ENCODE measurements around the gene ELFN2.
"Not testable (repeated sequence)": the region's sequence is repeated elsewhere in the genome, so short reads cannot be mapped to it uniquely, and the experiment has no call there.

The ELFN2 gene

GRCh38 chr22:37340331-37341262 lies 86.7 kb downstream of the ELFN2 start:
- in situ Hi-C loops (cut with MboI; ENCODE audit: low sequenced_read_pairs) = no loop called here

- in situ Hi-C loops (cut with MboI; ENCODE audit: low sequenced_read_pairs) = no loop called here
Observed at GRCh38 chr22:37338539-37339246, 88.6 kb downstream of the ELFN2 start.

DNA sequence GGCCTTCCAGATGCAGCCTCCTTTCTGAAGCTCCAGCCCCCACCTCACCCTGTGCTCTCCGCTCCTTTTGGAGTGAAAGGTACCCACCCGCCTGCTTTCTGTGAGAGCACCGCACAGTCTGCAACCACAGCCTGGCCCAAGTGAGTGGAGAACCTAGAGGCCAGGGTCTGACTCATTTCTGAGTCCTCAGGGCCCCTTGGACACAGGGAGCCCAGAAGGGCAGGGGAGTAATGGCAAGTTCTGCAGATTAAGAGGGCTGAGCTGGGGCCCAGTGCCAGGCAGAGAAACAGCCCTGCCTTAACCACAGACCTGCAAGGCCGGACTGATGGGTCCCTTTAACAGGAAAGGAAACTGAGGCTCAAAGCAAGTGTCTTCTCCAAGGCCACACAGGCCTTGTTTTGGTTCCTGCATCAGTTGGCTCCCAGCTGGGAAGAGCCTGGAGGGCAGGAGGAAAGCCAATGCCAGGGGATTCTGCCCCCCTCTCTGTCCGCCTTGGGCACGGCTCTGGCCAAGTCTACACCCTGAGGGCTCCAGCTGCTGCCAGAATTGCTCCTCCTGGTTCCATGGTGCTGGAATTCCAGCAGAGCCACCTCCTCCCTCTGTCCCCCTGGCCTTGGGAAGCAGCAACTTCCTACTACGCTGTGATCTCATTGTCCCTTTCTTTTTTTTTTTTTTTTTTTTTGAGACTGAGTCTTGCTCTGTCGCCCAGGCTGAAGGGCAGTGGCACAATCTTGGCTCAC lies 89.9 kb downstream of the ELFN2 start:
- in situ Hi-C loops (cut with MboI; ENCODE audit: low sequenced_read_pairs) = no loop called here

DNA sequence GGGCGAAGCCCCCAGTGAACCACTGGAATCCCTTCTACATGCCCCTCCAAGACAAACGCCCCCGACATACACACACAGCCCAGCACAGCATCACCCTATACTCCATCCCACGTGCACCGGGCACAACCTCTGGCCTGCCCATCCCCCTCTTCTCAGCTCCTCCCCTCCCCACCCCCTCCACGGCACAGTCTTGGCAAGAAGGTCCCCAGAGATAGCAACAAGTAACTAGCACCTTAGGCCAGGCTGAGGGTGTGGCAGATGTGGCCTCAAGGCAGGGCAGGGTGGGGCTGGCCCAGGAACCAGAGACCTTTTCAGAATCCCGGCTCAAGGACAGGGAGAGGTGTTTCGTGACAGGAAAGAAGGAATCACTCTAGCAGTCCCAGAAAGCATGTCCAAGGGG lies 90.7 kb downstream of the ELFN2 start:
- in situ Hi-C loops (cut with MboI; ENCODE audit: low sequenced_read_pairs) = no loop called here

GRCh38 chr22:37335806-37336199 lies 91.5 kb downstream of the ELFN2 start:
- in situ Hi-C loops (cut with MboI; ENCODE audit: low sequenced_read_pairs) = no loop called here

GRCh38 chr22:37334859-37335805 lies 92.1 kb downstream of the ELFN2 start:
- in situ Hi-C loops (cut with MboI; ENCODE audit: low sequenced_read_pairs) = no loop called here

GRCh38 chr22:37334461-37334858 lies 92.8 kb downstream of the ELFN2 start:
- in situ Hi-C loops (cut with MboI; ENCODE audit: low sequenced_read_pairs) = no loop called here

GRCh38 chr22:37333724-37334460 lies 93.4 kb downstream of the ELFN2 start:
- in situ Hi-C loops (cut with MboI; ENCODE audit: low sequenced_read_pairs) = no loop called here

- in situ Hi-C loops (cut with MboI; ENCODE audit: low sequenced_read_pairs) = no loop called here
Observed at GRCh38 chr22:37331856-37332536, 95.3 kb downstream of the ELFN2 start.

- in situ Hi-C loops (cut with MboI; ENCODE audit: low sequenced_read_pairs) = no loop called here
Observed at GRCh38 chr22:37331034-37331428, 96.2 kb downstream of the ELFN2 start.

DNA sequence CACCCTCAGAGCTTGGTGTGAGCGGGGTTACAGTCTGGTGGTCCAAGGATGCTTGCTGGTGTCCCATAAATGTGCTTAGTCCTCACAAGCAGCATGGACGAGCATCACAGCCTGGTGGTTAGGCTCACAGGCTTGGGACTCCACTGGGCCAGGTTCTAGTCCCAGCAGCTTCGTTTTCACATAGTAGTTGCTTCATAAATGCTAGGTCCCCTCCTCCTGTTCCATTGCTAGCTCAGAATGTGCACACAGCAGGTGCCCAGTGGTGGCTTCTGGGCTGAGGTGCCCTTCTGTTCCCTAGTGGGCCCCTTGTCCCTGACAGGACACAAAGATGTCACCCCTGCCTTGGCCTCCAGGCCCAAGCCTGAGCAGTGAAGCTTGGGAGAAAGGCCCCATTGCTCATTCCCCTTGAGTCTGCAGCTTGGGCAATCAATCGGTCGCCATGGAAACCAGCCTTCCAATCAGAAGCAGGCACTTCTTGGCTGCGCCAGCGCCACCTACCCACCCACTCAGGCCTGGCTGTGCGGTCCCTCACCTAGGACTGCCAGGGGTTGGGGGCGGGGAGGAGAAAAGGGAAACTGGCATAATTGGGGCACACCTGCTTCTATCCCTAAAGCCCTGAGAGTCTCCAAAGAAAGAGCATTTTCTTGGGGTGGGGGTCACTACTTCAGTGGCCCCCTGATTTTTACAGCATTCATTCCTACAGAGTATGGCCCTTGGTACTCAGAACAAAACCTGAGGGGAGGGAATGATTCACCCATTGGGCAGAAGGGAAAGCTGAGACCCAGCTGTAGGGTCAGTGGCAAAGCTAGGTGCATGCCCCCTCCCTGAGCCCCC lies 96.9 kb downstream of the ELFN2 start:
- in situ Hi-C loops (cut with MboI; ENCODE audit: low sequenced_read_pairs) = no loop called here

GRCh38 chr22:37329238-37330140 lies 97.8 kb downstream of the ELFN2 start:
- in situ Hi-C loops (cut with MboI; ENCODE audit: low sequenced_read_pairs) = no loop called here

DNA sequence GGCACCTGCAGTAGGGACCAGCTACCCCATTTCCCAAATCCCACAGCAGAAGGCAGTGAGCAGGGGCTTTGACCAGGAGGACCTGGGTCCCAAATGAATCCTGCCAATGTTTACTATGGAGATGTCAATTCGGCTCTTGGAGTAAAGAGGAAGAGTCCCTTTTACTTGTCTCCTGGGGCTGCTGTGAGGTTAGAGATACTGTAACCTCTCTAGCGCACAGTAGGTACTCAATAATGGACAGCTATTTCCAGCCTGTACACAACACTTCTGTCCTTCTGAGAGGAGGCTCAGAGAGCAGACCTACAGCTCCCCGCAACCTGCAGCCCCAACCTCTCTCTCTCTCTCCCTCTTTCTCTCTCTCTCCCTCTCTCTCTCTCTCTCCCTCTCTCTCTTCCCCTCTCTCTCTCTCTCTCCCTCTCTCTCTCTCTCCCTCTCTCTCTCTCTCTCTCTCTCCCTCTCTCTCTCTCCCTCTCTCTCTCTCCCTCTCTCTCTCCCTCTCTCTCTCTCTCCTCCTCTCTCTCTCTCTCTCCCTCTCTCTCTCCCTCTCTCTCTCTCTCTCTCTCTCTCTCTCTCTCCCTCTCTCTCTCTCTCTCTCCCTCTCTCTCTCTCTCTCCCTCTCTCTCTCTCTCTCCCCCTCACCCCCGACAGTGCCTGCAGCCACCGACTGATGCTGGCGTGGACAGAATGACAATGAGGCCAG lies 98.6 kb downstream of the ELFN2 start:
- in situ Hi-C loops (cut with MboI; ENCODE audit: low sequenced_read_pairs) = not testable (repeated sequence)

GRCh38 chr22:37328017-37328416 lies 99.3 kb downstream of the ELFN2 start:
- in situ Hi-C loops (cut with MboI; ENCODE audit: low sequenced_read_pairs) = no loop called here

DNA sequence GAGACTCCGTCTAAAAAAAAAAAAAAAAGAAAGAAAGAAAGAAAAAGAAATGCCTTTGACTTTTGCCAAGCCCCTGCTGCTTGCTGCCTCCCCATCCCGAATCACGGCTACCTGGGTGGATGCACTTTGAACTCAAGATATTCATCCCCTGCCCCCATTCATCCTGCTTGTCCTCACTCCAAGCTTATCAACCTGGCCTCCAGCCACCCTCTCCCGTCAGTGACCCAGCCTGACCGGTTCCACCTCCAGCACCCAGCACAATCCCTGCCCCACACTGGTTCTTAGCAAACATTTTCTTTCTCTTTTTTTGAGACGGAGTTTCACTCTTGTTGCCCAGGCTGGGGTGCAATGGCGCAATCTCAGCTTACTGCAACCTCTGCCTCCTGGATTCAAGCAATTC lies 100.6 kb downstream of the ELFN2 start:
- in situ Hi-C loops (cut with MboI; ENCODE audit: low sequenced_read_pairs) = no loop called here

- in situ Hi-C loops (cut with MboI; ENCODE audit: low sequenced_read_pairs) = no loop called here
Observed at GRCh38 chr22:37325039-37325395, 102.3 kb downstream of the ELFN2 start.
